ENCODE data around the gene LCOR. TPM values are rescaled to one million over a fixed set of nuclear protein-coding genes. Genes with fewer than 3 reads are reported as not detected.
"Not testable (repeated sequence)": the region's sequence is repeated elsewhere in the genome, so short reads cannot be mapped to it uniquely, and the experiment has no call there.

LCOR gene
- 7.5 TPM for polyA plus RNA-seq (2013, experiment 1 of 2; ENCODE audit: insufficient read length)
- 7.6 TPM for polyA plus RNA-seq (2013, experiment 2 of 2; ENCODE audit: insufficient read length)

- peak; percentile 93 for DNase-seq
Measured at GRCh38 chr10:96831867-96832720, at the start of gene LCOR. TSS of gene LCOR (plus strand) at chr10:96832298. CDS start at chr10:96949058, 116,760 bp downstream.

- DNase-seq: no peak
Measured at GRCh38 chr10:96784253-96784652, 47.8 kb upstream of the LCOR start.

- DNase-seq: no peak
Measured at GRCh38 chr10:96789571-96790108, 42.5 kb upstream of the LCOR start.

GRCh38 chr10:96791902-96792301 is 40.2 kb upstream of the LCOR start:
- no peak for DNase-seq

GRCh38 chr10:96794836-96795733 is 37.0 kb upstream of the LCOR start:
- no peak for DNase-seq

- DNase-seq: no peak
Measured at GRCh38 chr10:96797485-96797884, 34.6 kb upstream of the LCOR start.

GRCh38 chr10:96803288-96803664 is 28.8 kb upstream of the LCOR start:
- DNase-seq: no peak

GRCh38 chr10:96814264-96814663 is 17.8 kb upstream of the LCOR start:
- DNase-seq: peak; percentile 93

- DNase-seq: not testable (repeated sequence)
Measured at GRCh38 chr10:96818971-96819370, 13.1 kb upstream of the LCOR start.

- no peak for DNase-seq
Measured at GRCh38 chr10:96820765-96821164, 11.3 kb upstream of the LCOR start.

GRCh38 chr10:96826438-96826837 is 5.7 kb upstream of the LCOR start:
- DNase-seq: no peak

GRCh38 chr10:96828609-96829008 is 3.5 kb upstream of the LCOR start:
- no peak for DNase-seq

GRCh38 chr10:96829029-96829773 is 2.9 kb upstream of the LCOR start:
- no peak for DNase-seq

GRCh38 chr10:96830511-96831199 is 1.4 kb upstream of the LCOR start:
- DNase-seq: peak; percentile 62

- DNase-seq: no peak
Measured at GRCh38 chr10:96831200-96831866, 765 bp upstream of the LCOR start.

GRCh38 chr10:96832721-96833219 is 672 bp downstream of the LCOR start:
- DNase-seq: peak; percentile 78

- peak; percentile 33 for DNase-seq
Measured at GRCh38 chr10:96833220-96834001, 1.3 kb downstream of the LCOR start.

GRCh38 chr10:96834120-96834519 is 2.0 kb downstream of the LCOR start:
- peak; percentile 35 for DNase-seq

GRCh38 chr10:96835899-96836298 is 3.8 kb downstream of the LCOR start:
- peak; percentile 72 for DNase-seq

- no peak for DNase-seq
Measured at GRCh38 chr10:96838529-96838928, 6.4 kb downstream of the LCOR start.
